K562 (cell line): ENCODE data around the gene RAB7A. TPM values are rescaled to one million over a fixed set of nuclear protein-coding genes. Genes with fewer than 3 reads are reported as not detected.
A peak's percentile ranks its signal among the peaks of the same experiment; 100 is the strongest.

ENCODE experiments used
- CAMTA2 ChIP-seq: fragments of 250-450 bp; sonication (Bioruptor Pico); conservative IDR thresholded peaks from 2 replicates; pipeline ENCODE4 v1.5.1; 2022
- CBFA2T3 ChIP-seq: fragments of 450-650 bp; IDR thresholded peaks from 2 replicates; pipeline ENCODE4 v1.6.1; 2017
- CCNT2 ChIP-seq: IDR thresholded peaks from 2 replicates; pipeline ENCODE4 v1.6.1; 2011; ENCODE audit warnings: borderline replicate concordance, low read depth, mild to moderate bottlenecking, moderate library complexity, mixed read lengths, low read length; ENCODE audit not compliant: insufficient read length; ENCODE audit errors: extremely low read depth
- CHD1 ChIP-seq: fragments of 200-600 bp; sonication (generic); IDR thresholded peaks from one replicate; pipeline ENCODE4 v1.6.1; 2012; ENCODE audit warnings: mild to moderate bottlenecking, moderate library complexity, low read length, inconsistent platforms
- HDGF ChIP-seq: fragments of 450-650 bp; IDR thresholded peaks from 2 replicates; pipeline ENCODE4 v1.6.1; 2016
- JUN ChIP-seq, 2 experiments: sonication (generic) in 1 of 2; formaldehyde crosslinking in 1 of 2; IDR thresholded peaks; 2 replicates each; pipeline versions ENCODE4 v1.6.1 to v1.8.0; 2012 to 2022; ENCODE audit warnings: borderline replicate concordance in 2 of 2, mild to moderate bottlenecking in 2 of 2, improper control_type of control experiment in 1 of 2, low read depth in 1 of 2, low read length in 1 of 2, missing genetic modification reagents in 1 of 2
- POLR2AphosphoS2 ChIP-seq: IDR thresholded peaks from 2 replicates; pipeline ENCODE4 v1.6.1; 2012; ENCODE audit warnings: low read length, improper control_type of control experiment
- POLR3G ChIP-seq: IDR thresholded peaks from 2 replicates; pipeline ENCODE4 v1.6.1; 2011; ENCODE audit not compliant: insufficient read length, insufficient replicate concordance; ENCODE audit errors: extremely low read depth
- SMARCC2 ChIP-seq: fragments of 450-650 bp; IDR thresholded peaks from 2 replicates; pipeline ENCODE4 v1.6.1; 2017; ENCODE audit warnings: antibody characterized with exemption, moderate library complexity, mild to moderate bottlenecking, low read depth
- ZNF444 ChIP-seq: fragments of 250-450 bp; sonication (Bioruptor Pico); IDR thresholded peaks from 2 replicates; pipeline ENCODE4 v1.4.0; 2020; ENCODE audit warnings: mild to moderate bottlenecking, moderate library complexity
- ZNF445 ChIP-seq: fragments of 250-450 bp; sonication (Bioruptor Pico); IDR thresholded peaks from 2 replicates; pipeline ENCODE4 v1.4.0; 2020; ENCODE audit warnings: low read depth, mild to moderate bottlenecking, moderate library complexity
- polyA plus RNA-seq, 8 experiments: library from polyadenylated mRNA; depleted of rRNA in 4 of 8; stranded (reverse) in 5 of 8; unstranded in 3 of 8; fragments of >200 nt; fragmentation: Nextera tagmentation in 2 of 8; fragmentation: Illumina TruSeq in 1 of 8; extraction: Ambion mirVana in 2 of 8; extraction: Trizol in 1 of 8; gene quantifications; 2 replicates each; pipeline versions ENCODE4 v1.2.1 to v1.2.3, GENCODE V29; 2011 to 2014; ENCODE audit warnings: inconsistent platforms in 1 of 8, missing spikeins in 1 of 8
- total RNA-seq, 7 experiments: library from RNA; depleted of rRNA in 6 of 7; stranded (reverse); fragments of >200 nt in 6 of 7; fragmentation: Illumina TruSeq in 2 of 7; extraction: Trizol in 2 of 7; gene quantifications; 2 replicates each; pipeline versions ENCODE4 v1.2.1 to v1.2.3, GENCODE V29; 2011 to 2021; ENCODE audit warnings: low replicate concordance in 1 of 7
- TF ChIP-seq, protein P1 (sequence below): sonication (generic); formaldehyde crosslinking; IDR thresholded peaks from 2 replicates; pipeline ENCODE4 v1.8.0; 2022; ENCODE audit warnings: mild to moderate bottlenecking, missing genetic modification reagents
- TF ChIP-seq, protein P2 (sequence below): sonication (generic); formaldehyde crosslinking; IDR thresholded peaks from 2 replicates; pipeline ENCODE4 v1.8.1; 2023; ENCODE audit warnings: mild to moderate bottlenecking, missing genetic modification reagents
- TF ChIP-seq, protein P3 (sequence below): sonication (generic); formaldehyde crosslinking; IDR thresholded peaks from 2 replicates; pipeline ENCODE4 v1.8.1; 2023; ENCODE audit warnings: mild to moderate bottlenecking, missing genetic modification reagents
- TF ChIP-seq, protein P4 (sequence below), 2 experiments: fragments of 450-650 bp; conservative IDR thresholded peaks; 2 replicates each; pipeline ENCODE4 v1.6.1; 2017; ENCODE audit warnings: mild to moderate bottlenecking in 2 of 2, moderate library complexity in 2 of 2
- TF ChIP-seq, protein P5 (sequence below), 3 experiments: fragments of 200-800 bp in 1 of 3; sonication (Bioruptor generic) in 1 of 3; sonication (generic) in 1 of 3; formaldehyde crosslinking in 1 of 3; IDR thresholded peaks; 2 replicates each; pipeline versions ENCODE4 v1.6.1 to v1.8.0; 2016 to 2022; ENCODE audit warnings: mild to moderate bottlenecking in 2 of 3, missing compliant biosample characterization in 2 of 3, missing genetic modification characterization in 2 of 3, missing genetic modification reagents in 1 of 3

RAB7A gene
- total and polyA plus RNA-seq, 9 of the 15 experiments (the other 6 are each of a cell fraction or from before 2014, with no cell fraction given), result 30.9 to 204 (median 72.8) TPM

DNA sequence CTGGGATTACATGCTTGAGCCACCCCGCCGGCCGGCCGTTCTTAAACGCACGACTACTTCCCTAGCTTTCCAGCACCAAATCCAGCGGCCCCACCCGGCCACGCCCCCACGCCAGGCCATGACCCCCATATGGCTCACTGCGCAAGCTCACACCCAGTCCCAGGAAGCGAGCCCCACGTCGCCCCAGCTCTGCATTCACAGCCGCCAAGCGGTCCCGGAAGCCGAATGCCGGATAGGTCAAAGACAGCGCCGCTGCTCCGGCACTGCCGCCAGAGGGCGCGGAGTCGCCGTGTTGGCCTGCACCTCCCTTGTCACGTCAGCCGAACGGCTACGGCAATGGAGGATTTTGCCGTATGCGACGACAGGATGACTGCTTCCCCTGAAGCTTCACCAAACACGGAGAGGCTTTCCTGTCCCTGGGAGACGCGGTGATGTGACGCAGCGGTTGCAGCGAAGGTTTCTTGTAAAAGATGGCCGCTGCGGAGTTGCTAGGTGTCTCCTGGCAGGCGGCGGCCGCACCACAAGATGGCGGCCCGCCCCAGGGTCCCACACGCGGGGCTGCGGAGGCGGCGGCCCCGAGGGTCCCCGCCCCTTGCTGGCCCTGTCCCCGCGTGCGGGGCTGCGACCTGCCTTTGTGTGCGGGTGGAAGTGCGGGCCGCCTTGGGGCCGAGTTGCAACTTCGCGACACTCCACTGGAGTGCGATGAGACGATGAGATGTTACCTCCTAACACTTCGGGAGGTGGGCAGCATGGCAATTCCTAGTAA lies 45.2 kb upstream of the RAB7A start (continued):
- TF ChIP-seq JUN (IDR thresholded peaks at IDR 0.05; ENCODE audit: borderline replicate concordance, low read depth, low read length), result no peak
- no peak for TF ChIP-seq JUN (CRISPR knock-in tag; IDR thresholded peaks at IDR 0.05; ENCODE audit: borderline replicate concordance)
- TF ChIP-seq, protein P1, sequence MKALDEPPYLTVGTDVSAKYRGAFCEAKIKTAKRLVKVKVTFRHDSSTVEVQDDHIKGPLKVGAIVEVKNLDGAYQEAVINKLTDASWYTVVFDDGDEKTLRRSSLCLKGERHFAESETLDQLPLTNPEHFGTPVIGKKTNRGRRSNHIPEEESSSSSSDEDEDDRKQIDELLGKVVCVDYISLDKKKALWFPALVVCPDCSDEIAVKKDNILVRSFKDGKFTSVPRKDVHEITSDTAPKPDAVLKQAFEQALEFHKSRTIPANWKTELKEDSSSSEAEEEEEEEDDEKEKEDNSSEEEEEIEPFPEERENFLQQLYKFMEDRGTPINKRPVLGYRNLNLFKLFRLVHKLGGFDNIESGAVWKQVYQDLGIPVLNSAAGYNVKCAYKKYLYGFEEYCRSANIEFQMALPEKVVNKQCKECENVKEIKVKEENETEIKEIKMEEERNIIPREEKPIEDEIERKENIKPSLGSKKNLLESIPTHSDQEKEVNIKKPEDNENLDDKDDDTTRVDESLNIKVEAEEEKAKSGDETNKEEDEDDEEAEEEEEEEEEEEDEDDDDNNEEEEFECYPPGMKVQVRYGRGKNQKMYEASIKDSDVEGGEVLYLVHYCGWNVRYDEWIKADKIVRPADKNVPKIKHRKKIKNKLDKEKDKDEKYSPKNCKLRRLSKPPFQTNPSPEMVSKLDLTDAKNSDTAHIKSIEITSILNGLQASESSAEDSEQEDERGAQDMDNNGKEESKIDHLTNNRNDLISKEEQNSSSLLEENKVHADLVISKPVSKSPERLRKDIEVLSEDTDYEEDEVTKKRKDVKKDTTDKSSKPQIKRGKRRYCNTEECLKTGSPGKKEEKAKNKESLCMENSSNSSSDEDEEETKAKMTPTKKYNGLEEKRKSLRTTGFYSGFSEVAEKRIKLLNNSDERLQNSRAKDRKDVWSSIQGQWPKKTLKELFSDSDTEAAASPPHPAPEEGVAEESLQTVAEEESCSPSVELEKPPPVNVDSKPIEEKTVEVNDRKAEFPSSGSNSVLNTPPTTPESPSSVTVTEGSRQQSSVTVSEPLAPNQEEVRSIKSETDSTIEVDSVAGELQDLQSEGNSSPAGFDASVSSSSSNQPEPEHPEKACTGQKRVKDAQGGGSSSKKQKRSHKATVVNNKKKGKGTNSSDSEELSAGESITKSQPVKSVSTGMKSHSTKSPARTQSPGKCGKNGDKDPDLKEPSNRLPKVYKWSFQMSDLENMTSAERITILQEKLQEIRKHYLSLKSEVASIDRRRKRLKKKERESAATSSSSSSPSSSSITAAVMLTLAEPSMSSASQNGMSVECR (CRISPR knock-in tag), result peak; percentile 47
- TF ChIP-seq SMARCC2, result no peak
- no peak for TF ChIP-seq HDGF
- no peak for TF ChIP-seq CBFA2T3
- TF ChIP-seq CAMTA2 (CRISPR knock-in tag), result no peak
- TF ChIP-seq, protein P2, sequence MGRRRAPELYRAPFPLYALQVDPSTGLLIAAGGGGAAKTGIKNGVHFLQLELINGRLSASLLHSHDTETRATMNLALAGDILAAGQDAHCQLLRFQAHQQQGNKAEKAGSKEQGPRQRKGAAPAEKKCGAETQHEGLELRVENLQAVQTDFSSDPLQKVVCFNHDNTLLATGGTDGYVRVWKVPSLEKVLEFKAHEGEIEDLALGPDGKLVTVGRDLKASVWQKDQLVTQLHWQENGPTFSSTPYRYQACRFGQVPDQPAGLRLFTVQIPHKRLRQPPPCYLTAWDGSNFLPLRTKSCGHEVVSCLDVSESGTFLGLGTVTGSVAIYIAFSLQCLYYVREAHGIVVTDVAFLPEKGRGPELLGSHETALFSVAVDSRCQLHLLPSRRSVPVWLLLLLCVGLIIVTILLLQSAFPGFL, result no peak
- TF ChIP-seq, protein P3, sequence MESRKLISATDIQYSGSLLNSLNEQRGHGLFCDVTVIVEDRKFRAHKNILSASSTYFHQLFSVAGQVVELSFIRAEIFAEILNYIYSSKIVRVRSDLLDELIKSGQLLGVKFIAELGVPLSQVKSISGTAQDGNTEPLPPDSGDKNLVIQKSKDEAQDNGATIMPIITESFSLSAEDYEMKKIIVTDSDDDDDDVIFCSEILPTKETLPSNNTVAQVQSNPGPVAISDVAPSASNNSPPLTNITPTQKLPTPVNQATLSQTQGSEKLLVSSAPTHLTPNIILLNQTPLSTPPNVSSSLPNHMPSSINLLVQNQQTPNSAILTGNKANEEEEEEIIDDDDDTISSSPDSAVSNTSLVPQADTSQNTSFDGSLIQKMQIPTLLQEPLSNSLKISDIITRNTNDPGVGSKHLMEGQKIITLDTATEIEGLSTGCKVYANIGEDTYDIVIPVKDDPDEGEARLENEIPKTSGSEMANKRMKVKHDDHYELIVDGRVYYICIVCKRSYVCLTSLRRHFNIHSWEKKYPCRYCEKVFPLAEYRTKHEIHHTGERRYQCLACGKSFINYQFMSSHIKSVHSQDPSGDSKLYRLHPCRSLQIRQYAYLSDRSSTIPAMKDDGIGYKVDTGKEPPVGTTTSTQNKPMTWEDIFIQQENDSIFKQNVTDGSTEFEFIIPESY (CRISPR knock-in tag), result peak; percentile 89
- TF ChIP-seq, protein P4, sequence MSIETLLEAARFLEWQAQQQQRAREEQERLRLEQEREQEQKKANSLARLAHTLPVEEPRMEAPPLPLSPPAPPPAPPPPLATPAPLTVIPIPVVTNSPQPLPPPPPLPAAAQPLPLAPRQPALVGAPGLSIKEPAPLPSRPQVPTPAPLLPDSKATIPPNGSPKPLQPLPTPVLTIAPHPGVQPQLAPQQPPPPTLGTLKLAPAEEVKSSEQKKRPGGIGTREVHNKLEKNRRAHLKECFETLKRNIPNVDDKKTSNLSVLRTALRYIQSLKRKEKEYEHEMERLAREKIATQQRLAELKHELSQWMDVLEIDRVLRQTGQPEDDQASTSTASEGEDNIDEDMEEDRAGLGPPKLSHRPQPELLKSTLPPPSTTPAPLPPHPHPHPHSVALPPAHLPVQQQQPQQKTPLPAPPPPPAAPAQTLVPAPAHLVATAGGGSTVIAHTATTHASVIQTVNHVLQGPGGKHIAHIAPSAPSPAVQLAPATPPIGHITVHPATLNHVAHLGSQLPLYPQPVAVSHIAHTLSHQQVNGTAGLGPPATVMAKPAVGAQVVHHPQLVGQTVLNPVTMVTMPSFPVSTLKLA (conservative IDR thresholded peaks at IDR 0.05), result peak; percentile 73 to 83
- TF ChIP-seq POLR2AphosphoS2, result no peak
- TF ChIP-seq ZNF444 (CRISPR knock-in tag), result no peak
- TF ChIP-seq POLR3G, result no peak
- TF ChIP-seq ZNF445, result no peak
- TF ChIP-seq, protein P5, sequence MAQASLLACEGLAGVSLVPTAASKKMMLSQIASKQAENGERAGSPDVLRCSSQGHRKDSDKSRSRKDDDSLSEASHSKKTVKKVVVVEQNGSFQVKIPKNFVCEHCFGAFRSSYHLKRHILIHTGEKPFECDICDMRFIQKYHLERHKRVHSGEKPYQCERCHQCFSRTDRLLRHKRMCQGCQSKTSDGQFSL (CRISPR knock-in tag; IDR thresholded peaks at IDR 0.05), result no peak; the same call in 1 of the 2 replicates
- TF ChIP-seq, protein P5 (tag; IDR thresholded peaks at IDR 0.05), result no peak; a peak in 1 of 4 replicates
- no peak for TF ChIP-seq CHD1
- TF ChIP-seq CCNT2, result peak; percentile 11
